Right kidney (tissue), 1 donor: ENCODE data around the gene ETNK2.
"Not testable (repeated sequence)": the region's sequence is repeated elsewhere in the genome, so short reads cannot be mapped to it uniquely, and the experiment has no call there.

ENCODE experiments used
- DNase-seq: peaks from one replicate; pipeline ENCODE4 v3.0.0-alpha.2; 2016

The ETNK2 gene

DNA sequence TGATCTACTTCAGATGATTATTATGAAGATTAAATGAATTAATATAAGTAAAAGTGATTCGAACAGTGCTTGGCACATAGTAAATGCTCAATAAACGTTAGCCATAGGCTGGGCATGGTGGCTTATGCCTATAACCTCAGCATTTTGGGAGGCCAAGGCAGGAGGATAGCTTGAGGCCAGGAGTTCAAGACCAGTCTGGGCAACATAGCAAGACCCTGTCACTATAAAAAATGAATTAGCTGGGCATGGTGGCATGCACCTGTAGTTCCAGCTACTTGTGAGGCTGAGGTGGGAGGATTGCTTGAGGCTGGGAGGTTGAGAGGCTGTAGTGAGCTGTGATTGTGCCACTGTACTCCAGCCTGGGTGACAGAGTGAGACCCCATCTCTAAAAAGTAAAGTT is 52.1 kb downstream of the ETNK2 start:
- not testable (repeated sequence) for DNase-seq

DNA sequence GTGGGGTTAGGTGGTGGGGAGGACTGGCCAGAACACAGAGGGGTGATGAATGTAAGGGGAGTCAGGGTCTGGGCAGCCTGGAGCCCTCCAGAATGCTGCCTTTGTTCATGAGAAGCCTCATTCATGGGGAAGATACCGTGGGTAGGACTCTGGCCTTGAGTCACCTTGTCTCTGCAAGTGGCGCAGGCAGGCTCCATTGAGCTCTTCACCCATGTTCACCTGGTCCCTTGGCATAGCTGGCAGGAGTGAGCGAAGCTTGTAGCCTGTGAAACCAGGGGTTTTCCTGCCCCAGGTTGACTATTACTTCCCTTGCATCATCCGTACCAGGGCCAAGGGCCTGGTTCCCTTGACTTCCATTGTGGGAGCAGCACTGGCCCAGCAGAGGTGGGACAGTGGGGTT is 53.2 kb downstream of the ETNK2 start:
- DNase-seq, result no peak

DNA sequence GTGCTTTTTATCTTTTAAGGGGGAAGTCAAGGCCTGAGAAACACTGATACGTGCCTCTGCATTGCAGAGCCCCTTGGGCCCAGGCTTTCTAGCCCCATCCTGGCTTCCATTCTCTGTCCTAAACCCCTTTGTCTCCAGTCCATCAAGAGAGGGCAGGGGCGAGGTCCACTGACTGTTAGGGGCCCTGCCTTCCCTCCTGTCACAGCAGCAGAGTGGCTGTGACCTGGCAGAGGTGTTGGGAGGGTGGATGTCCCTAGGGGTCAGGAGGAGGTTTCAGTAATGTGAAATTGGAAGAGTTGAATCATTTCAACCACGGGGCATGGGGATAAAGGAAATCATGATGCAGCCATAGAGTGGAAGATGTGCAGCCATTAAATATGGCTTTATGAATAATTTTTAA is 54.9 kb downstream of the ETNK2 start:
- no peak for DNase-seq

DNA sequence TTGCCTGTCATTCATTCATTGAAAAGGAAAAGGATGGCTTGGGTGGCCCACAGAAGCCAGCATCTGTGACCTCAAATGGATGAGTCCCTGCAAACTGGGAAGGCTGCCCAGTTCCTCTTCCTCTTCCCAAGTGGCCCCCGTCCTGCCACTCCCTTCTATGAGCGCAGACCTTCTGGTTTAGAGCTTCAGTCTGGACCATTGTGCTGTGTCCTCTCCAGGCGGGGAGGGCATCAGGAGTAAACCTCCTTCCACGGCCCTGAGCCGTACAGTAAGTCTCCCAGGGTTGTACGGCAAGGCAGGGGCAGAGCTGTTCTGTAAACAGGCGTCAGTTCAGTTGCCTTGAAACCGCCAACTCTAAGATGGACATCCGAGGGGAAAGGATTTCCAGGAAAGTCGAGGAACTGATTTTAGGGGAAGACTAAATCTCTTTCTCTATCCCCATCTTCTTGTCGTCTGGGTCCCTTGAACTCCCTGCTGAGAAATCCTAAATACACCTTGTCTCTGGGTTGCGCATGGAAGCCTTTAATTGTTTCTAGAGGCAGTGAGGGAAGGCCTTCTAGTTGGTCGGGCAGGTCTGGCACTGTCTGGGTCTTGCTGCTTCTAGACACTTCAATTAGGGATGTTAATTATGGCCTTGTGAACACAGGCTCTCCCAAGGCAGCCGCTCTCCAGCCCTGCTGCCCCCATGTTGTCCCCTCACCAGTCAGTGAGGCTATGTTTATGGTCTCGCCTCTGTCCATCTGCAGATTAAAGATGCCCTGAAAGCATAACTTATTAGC is 56.8 kb downstream of the ETNK2 start:
- DNase-seq, result no peak

DNA sequence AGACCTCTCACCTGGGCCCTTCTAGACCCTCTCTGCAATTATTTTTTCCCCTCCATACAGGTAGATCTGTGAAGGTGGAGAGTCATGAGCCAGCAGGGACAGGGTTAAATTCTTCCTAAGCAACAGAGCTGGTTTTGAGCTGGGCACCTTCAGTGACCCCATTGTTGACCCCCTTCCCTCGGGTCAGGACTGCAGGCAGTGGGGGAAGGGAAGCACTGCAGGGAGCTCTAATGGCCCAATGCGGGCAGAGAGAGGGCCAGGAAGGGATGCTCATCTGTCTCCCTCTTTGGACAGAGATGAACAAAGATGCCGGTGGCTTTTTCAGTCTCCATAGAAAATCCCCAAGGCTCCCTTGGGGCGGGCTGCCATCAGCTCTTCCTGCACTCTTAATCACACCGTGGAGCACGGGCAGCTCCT is 57.5 kb downstream of the ETNK2 start:
- no peak for DNase-seq

DNA sequence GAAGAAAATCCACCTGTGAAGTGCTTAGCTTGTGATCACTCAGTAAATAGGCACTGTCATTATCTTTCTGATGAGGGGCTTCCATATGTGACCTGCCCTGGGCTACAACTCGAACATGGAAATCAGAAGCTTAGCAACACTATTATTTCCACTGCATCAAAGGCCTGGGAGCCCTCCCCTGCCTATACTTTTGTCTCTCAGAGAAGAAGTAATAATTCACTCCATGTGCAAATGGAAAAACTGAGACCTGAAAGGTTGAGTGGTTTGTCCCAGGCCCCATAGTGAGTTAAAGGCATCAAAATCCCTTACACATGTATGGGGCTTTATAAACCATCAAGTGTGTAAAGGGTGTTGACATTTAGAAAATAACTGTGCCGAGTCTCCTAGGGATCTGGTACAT is 58.1 kb downstream of the ETNK2 start:
- no peak for DNase-seq

DNA sequence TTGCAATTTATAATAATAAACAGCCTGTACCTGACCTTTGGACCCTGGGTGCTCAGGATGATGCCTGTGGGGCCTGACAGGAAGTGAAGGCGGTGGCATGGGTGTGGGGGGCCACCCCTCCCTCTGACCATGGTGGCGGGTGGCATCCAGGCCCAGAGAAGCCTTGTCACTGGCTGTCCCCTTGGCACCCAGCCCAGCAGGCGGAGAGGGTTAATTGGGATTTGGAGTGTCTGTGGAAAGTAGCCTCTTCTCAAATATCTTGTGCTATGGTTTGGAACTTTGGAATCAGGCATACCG is 58.5 kb downstream of the ETNK2 start:
- no peak for DNase-seq

DNA sequence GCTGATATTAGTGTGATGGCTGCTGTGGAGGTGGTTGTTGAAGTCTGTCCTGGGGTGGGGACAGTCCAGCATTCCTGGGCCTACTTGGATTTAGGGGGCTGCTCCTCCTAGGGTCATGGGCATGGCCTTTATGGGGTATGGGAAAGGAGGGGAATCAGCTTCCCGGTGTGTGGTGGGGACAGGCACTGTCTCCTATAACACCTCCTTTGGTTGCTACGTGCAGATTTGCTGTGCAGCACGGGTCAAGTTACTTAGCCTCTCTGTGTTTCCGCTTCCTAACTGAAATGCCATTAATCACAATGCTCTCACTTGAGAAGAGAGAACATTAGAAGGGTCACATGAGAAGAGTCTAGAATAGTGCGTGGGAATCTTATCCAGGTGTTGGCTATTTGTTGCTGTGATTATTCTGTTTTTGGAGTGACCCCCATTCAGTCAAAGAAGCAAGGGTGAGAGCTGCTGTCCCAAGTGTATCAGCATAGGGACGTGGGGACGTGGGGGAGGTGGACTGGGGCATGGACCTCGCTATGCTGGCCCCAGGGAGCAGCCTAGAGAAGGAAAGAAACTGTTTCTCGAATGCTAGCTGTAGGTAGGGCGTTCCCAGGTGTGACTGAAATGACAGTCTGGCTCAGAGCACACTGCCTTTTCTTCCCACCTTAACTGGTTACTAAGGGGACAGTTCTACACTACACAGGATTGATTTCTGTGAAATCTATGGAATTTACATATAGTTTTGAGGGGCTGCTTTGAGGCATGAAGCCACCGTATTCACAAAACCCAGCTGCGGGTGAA is 59.0 kb downstream of the ETNK2 start:
- DNase-seq, result no peak

DNA sequence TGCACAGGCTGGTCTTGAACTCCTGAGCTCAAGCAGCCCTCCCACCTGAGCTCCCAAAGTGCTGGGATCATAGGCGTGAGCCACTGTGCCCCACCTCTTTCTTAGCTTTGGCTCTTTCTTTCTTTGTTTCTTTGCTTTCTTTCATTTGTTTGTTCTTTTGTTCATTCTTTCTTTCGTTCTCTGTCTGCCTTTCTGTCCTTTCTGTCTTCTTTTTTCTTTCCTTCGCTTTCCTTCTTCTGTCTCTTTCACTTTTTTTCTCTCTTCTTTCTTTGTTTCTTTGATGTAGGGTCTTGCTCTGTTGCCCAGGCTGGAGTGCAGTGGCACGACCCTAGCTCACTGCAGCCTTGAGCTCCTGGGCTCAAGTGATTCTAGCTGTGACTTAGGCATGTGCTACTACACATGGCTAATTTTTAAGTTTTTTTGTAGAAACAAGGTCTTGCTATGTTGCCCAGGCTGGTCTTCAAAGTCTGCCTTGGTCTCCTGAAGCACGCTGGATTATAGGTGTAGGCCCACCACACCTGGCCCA is 60.0 kb downstream of the ETNK2 start:
- DNase-seq, result no peak

DNA sequence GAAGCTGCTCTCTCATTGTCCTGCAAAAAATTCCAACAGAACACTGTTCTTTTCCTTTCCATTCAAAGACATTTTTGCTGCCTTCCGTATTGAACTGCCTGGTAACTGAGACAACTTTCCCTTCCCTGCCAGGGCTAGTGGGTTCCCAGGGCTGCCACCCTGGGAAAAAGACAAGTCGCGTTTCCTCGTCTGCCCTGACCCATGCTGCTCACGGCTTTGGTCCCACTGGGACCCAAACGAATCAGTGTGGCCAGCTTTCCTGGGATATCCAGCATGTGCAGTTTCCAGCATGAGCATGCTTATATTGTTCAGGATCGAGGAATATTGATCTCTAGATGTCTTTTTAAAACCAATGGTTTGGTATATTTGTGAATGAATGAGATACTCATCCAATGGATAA is 60.8 kb downstream of the ETNK2 start:
- DNase-seq, result no peak

DNA sequence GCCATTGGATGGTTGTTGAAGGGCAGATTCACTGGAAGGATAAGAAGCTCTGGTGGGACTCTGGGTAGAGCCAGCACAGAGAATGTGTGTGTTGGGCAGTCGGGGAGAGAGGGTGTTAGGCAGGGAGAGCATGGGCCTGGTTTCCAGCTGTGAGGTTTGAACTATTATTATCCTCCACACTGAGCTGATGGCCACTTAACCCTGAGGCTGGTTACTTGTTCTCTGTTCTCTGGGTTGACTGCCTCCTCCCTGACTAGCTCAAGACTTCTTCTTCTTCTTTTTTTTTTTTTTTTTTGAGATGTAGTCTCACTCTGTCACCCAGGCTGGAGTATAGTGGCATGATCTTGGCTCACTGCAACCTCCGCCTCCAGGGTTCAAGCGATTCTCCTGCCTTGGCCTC is 61.7 kb downstream of the ETNK2 start:
- DNase-seq, result not testable (repeated sequence)

DNA sequence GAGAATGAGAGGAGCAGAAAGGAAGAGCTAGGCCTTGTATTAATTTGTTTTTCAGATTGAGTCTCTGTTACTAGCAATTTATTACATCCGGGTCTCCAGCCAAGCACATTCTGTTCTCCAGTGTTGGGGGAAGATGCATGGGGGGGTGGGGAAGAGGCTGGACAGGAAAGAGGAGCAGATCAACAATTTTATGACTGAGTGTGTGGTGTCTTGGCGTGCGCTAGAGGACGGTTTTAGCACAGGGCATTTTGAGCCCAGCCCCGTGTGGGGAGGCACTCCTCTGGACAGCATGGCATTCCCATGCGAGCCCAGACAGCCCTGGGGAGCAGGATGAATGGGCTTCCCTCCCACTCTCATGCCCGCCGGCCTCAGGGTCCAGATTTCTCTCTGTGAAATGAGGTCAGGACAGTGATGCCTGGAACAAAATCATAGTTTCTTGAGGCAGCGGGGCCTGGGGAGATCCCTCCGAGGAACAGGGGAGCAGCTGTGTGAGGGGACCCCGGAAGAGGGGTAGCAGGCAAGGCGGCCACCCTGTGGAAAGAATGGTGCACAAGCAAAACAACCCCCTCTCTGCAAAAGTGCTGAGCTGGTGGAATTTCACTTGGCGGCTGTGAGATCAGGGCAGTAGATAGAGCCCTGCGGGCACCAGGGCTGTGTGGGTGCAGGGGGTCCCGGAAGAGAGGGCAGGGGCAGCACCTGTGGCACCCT is 62.6 kb downstream of the ETNK2 start:
- no peak for DNase-seq

DNA sequence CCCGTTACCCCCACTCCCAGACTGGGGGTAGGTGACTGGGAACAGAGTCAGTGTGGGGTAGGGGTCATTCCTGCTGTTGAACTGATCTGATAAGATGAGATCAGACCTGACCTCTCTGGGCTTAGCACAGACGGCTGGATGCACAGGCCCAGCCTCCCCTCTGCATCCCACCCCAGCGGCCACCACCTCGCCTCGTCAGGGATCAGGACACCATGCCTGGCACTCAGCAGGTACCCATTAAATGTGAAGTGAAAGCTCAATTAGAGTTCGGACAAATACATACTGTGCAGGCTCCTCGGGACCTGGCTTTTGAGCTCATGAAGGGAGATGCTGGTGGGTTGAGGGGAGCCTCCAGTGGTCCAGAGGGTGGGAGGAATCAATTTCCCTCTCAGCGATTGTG is 63.2 kb downstream of the ETNK2 start:
- no peak for DNase-seq

DNA sequence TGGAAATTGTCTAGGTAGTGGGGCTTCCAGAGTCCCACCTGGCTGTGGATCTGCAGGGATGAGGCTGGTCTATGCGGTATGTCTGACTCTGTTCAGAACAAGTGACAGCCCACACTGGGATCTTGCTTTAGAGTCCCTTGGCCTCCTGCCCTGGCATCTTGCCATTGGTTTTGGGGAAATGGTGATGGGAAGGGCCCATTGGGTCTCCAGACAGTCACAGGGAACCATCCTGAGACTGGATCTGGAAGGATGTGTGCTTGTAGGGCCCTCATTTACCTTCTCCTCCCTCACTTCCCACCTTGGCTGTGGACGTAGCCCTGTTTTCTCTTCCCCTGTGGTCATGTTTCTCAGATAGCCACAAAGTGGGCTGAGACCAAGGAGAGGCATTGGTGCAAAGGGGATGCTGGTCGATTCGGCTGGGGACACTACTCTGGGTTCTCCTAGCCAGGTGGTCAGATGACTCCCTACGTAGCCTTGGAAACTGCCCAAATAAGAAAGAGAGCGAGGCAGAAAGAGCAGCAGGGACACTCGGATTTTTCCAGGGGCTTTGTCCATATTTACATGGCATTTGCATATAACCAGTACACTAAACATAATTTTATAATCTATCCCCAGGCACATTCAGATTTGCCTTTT is 63.8 kb downstream of the ETNK2 start:
- no peak for DNase-seq

DNA sequence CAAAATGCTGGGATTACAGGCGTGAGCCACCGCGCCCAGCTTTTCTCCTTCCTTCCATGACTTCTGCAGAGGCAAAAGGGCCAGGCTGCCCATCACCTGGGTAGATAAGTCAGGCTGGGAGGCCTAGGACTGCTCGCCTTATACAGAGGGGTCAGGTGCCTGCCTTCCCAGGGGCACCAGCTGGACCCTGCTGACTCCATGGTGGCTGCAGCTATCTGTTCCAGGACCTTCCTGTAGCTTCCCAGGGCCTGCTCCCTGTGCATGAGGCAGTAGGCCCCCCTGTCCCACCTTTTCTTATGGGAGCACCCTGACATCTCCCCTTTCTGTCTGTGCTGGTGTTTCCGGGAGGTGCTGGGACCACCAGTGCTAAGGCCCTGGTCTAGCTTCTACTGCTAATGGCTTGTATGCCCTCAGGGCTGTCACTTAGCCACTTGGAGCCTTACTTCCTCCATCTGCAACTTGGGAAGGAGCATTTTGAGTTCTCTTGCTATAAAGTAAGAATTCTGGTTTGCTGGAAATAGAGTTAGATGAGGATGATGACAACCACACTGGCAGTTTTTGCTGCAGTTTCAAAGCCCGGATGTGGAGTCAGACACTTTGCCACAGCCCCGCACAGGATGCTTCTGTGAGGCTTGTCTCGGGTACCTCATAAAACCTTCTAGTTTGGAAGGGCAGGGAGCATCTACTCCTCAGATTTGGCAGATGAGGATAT is 64.5 kb downstream of the ETNK2 start:
- DNase-seq, result no peak

DNA sequence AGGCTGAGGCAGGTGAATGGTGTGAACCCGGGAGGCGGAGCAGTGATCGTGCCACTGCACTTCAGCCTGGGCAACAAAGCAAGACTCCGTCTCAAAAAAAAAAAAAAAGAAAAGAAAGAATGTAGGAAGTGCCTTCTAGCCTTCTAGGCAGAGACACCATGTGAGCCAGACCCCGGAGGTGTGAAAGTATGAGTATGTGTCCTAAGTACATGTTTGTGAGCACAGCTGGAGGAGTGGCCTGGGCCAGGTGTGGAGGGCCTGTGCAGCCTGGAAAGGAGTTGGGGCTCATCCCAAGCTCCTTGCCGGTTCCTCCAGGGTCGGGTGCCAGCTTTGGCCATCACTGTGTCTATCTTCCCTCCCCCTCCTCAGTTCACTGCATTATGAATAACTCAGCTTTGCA is 66.0 kb downstream of the ETNK2 start:
- DNase-seq, result no peak

DNA sequence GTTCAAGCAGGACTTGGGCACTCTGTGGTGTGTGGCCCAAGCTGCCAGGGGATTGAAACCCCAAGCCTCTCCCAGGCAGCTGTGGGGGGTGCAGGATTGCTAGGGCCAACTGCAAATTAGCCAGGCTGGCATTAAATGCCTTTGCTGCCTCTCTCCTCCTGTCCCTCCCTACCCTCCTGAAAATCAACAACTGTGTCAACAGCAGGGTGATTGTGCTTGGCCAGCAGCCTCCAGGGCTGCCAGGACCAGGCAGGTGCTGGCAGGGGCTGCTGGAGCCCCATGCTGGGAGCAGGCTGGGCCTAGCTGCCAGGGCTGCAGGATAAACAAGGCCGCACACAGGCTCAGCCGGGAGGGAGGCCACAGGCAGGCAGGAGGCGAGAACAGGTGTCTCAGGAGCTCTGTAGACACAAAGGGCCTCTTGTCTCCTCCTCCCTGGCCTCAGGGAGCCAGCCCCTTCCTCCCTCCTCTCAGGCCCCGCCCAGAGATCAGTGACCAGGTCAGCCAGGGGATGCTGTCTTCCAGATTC is 67.5 kb downstream of the ETNK2 start:
- peak; percentile 64 for DNase-seq

DNA sequence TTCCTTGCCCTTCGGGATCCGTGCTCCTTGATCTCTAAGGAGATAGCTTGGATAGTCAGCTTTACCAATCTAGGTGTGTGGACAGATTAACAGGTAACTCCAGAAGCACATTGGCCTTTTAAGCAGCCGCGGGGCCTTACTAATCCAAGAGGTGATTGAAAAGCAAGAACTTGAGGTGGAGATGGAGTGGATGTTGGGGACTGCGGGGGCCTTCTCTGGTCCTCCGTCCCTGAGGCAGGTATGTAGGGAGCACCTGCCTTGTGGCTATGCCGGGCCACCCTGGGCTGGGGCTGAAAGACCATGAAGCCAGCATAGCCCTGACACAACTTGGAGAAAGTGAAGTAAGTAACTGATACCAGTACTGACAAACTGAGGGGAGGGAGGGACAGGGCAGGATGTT is 68.4 kb downstream of the ETNK2 start:
- no peak for DNase-seq

DNA sequence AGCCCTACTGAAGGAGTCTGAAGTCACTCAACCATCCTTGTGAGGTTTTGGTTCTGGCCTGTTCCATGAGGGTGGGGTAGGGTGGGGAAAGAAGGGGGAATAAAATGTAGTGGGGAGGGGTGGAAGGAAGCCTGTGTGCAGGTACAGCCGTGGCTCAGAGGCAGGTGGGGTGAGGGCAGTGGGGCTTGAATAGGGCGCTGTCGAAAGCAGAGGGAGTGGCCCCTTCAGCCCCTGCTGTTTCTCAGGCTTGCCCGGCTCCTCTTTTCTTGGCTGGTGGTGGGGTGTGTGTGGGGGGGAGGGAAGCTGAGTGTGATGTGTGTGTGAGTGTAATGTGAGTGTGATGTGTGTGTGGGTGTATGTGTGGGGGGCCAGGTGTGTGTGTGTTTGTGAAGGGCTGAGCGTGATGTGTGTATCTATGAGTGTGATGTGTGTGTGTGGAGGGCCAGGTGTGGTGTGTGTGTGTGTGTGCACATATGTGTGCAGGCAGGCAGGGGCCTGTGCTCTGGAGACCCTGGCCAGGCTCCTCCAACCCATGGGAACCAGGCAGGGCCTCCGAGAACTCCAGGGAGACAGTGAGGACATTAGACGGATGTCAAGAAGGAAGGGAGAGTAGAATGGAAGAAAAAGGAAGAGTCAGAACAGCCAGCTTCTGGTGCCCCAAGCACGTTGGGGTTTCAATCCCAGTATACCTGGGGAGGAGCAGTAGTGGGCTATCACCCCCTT is 69.9 kb downstream of the ETNK2 start:
- DNase-seq, result no peak

DNA sequence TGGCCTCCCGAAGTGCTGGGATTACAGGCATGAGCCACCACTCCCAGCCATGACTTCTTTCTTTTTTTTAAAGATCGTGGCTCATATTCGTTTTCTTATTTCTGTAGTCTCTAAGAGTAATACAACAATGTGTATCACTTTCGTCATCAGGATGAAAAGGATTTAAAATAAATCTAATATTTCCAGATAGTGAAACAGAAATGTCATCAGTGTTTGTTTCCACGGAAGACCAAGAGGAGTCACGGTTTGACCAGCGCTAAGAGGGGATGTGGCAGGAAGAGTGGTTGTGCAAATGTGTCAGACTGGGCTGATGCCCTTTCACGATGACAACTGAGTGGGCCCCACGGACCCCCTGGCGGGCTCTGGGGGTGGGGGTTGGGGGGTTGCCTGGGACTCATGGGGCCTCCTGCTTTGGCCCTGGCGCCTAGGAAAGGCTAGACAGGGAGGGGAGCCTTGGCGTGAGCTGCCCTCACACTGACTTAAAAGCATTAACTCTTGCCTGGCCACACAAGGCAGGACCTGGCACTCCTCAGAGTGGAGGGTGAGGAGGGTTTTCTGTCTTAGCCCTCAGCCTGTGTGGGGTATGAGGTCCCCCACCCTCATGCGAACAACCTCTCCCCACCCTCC is 70.6 kb downstream of the ETNK2 start:
- DNase-seq, result no peak
